Measurements from ENCODE around the gene SNTG2. TPM values are rescaled to one million over a fixed set of nuclear protein-coding genes. Genes with fewer than 3 reads are reported as not detected.

Gene SNTG2
- total RNA-seq, 1 donor from 2014 or later = not detected

DNA sequence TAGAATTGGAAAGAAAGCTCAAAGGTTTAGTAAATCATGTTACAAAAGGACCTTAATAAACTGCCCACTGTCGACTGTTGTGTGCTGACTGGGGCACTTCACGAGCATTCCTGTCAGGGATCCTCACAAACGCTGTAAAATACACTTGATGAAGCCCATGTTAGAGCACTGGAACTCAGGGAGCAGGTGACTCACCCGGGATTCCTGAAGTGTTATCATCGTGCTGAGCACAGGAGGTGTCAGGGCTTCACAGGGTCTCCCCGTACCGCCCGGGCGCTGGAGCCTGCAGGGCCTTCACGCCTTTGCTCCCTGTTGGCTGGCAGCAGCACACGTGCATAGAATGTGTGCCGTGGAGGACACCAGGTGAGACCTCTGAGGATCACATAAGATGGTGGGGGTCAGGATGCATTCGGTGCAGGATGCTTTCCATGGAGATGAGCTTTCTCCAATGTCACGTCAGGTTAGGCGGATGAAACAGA is 187.3 kb downstream of the SNTG2 start:
- Mint-ChIP-seq H3K27ac (no peak overlapping the region), H3K36me3 (ENCODE audit: low read depth) (peaks cover 2% of the 10 kb centered on the region), H3K9me3 (no peaks in the 10 kb centered on the region), H3K4me1 (peaks cover 18% of the 10 kb centered on the region), H3K4me3 (no peak overlapping the region), H3K27me3 (peaks cover 2% of the 10 kb centered on the region)
- DNase-seq = no peak
- intact Hi-C loops (cut with micrococcal nuclease) = loop anchor here (10.0 kb wide), 1 partner anchor 193 kb away; no protein-coding TSS in a partner anchor

DNA sequence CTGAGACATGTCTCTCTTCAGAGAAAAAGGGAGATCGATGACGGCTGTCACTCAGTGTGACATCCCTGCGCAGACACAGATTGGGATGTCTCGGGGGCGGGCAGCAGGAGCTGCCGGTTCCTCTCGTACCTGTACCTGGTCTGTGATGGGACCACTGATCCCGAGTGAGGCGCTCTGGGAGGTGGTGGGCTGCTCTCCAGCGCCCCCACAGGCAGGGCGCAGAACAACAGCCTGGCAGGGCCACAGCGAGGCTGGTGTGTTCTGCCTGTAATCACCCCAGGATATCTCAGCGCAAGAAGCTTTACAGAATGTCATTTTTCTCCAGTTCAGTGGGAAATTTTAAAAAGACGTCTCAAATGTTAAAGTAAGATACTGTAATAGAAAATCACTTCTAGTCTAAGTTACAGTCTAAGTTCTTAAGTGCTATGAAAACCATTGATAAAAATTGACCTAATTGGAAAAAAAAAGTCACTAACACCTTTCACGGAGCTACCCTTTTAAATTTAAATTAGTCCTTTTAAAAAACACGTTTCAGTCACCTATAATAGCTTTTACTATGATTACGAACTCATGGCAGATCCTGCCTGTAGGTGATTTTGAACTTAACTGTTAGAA is 189.8 kb downstream of the SNTG2 start:
- Mint-ChIP-seq H3K4me3 (no peak overlapping the region), H3K36me3 (ENCODE audit: low read depth) (no peaks in the 10 kb centered on the region), H3K9me3 (peaks cover 9% of the 10 kb centered on the region), H3K4me1 (peaks cover 11% of the 10 kb centered on the region), H3K27ac (no peak overlapping the region), H3K27me3 (no peaks in the 10 kb centered on the region)
- intact Hi-C loops (cut with micrococcal nuclease) = no loop called here
- DNase-seq = peak; percentile 82

DNA sequence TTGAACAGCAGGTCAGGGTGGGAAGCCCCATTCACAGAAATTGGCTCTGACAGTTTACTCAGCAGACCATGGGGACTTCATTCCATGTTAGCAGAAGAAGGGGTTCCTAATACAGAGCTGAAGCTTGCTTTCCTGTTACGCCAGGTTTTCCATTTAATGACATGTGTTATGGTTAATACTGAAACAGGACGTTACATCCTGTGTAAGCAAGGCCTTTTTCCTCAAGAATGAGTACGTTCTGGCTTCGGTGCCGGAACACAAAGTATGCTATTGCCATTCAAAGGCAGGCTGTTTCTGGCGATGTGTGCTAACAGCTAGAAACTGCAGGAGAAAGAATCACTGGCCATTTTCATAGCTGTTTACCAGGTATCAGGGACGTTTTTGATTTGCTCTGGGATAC is 190.4 kb downstream of the SNTG2 start:
- H3K9me3 Mint-ChIP-seq = peaks cover 9% of the 10 kb centered on the region
- no peak for DNase-seq
- no peak overlapping the region for H3K4me3 Mint-ChIP-seq
- intact Hi-C loops (cut with micrococcal nuclease) = no loop called here
- H3K27ac Mint-ChIP-seq = no peak overlapping the region
- no peaks in the 10 kb centered on the region for H3K36me3 Mint-ChIP-seq (ENCODE audit: low read depth)
- no peaks in the 10 kb centered on the region for H3K27me3 Mint-ChIP-seq
- peaks cover 9% of the 10 kb centered on the region for H3K4me1 Mint-ChIP-seq

DNA sequence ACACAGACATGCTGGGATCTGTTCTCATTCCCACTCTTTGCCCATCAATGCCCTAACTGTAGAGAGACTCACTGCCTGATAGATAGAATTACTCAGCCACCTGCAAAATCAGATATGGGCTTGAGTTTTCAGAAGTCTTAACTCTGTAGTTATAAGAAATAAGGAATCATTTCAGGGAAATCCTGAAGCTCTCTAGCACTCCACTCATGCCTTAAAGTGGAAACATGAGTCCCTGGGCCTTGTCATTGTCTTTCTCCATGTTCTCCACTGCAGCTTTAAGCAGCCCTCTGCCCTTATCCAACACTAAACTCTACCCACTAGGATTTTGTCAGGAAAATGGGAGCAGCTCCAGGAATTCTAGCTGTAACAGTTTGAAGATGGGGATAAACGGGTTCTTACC is 192.5 kb downstream of the SNTG2 start:
- Mint-ChIP-seq H3K27me3 (no peaks in the 10 kb centered on the region), H3K4me1 (peaks cover 3% of the 10 kb centered on the region), H3K36me3 (ENCODE audit: low read depth) (no peaks in the 10 kb centered on the region), H3K4me3 (no peak overlapping the region), H3K27ac (no peak overlapping the region), H3K9me3 (peaks cover 9% of the 10 kb centered on the region)
- intact Hi-C loops (cut with micrococcal nuclease) = no loop called here
- DNase-seq = no peak

DNA sequence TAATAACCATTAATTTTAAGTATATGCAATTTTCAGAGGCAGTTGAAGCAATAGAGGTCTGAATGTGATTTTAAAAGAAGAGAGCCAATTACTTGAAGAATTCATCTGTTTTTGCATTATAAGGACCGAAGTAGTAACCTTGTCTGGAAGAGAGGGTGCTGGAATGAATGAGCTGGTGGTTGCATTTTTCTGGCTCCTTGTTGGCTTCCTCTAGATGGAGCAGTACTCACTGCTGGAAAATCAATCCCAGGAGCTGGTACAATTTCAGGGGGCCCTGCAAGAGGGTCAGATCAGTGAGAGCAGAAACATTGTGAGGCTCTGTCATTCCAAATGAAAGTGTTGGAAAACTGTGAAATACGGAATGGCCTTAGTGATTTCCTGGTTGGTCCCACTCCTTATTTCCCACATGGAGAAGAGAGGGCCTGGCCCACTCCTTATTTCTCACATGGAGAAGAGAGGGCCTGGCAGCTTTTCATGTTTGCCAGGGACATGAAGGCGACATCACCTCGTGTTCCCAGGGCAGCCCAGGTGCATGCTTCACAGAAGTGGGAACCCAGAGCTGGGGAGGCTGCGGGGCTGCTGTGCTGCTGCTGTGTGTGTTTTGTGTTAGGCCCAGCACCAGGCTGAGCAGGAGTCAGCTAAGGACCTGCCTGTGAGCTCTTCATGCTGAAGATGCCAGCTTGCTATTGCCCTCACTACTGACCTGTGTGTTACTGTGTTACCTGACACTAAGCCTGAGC is 197.4 kb downstream of the SNTG2 start:
- H3K36me3 Mint-ChIP-seq (ENCODE audit: low read depth) = no peaks in the 10 kb centered on the region
- no peak for DNase-seq
- H3K4me1 Mint-ChIP-seq = peaks cover 2% of the 10 kb centered on the region
- H3K27ac Mint-ChIP-seq = no peak overlapping the region
- H3K9me3 Mint-ChIP-seq = peaks cover 9% of the 10 kb centered on the region
- intact Hi-C loops (cut with micrococcal nuclease) = no loop called here
- no peaks in the 10 kb centered on the region for H3K27me3 Mint-ChIP-seq
- H3K4me3 Mint-ChIP-seq = no peak overlapping the region

DNA sequence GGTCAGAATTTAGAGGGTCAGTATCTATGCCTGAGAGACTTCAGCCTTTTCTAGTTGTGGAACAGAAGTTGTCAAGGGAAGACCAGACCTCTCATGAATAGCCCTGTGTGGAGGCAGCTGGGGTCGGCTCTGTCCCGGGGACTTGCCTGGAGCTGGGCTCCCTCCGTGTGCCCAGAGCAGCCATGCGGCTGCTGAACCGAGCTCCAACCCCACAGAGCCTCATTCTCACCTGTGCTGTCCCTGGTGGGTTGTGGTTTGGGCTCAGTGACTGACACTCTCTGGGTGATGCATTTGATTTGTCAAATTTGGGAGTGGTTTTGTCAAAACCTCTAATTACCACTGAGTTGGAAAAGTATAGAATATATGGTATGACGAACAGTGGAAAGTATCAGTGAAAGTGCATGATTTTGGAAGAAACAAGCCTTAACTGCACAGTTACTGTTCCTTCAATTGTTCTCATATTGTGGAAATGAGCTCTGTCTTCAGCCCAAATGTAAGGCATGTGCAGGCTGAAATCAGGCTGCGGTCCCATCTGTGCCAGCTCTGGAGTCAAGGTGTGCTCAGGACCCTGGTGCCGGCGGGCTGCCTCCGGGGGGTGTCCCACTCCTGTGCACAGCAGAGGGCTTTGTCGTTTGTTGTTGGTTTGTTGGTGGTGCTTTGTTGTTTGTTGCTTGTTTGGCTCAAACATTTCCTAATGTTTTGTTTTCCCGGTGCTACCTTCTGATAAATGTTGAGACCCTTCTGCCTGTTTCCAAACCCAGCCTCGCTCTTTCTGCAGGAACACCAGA is 200.3 kb downstream of the SNTG2 start:
- intact Hi-C loops (cut with micrococcal nuclease) = no loop called here
- Mint-ChIP-seq H3K36me3 (ENCODE audit: low read depth) (no peaks in the 10 kb centered on the region), H3K27me3 (no peaks in the 10 kb centered on the region), H3K4me1 (peaks cover 2% of the 10 kb centered on the region), H3K4me3 (no peak overlapping the region), H3K9me3 (no peaks in the 10 kb centered on the region), H3K27ac (no peak overlapping the region)
- DNase-seq = no peak

DNA sequence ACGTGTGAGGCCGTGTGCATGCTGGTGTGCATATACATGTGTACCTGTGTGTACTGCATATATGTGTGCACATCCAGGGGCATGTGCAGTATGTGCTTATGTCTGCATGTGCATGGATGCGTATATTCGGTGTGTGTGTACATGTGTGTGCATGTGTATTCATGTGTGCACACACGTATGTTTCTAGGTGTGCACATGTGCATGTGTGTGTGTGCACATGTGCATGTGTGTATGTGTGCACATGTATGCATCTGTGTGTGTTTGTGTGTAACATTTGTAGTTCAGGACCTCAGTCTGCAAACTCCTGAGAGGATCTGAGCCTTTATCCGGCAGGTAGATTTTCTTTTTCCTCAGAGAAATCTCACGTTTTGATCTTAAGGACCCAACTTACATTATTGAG is 201.7 kb downstream of the SNTG2 start:
- Mint-ChIP-seq H3K27me3 (no peaks in the 10 kb centered on the region), H3K9me3 (no peaks in the 10 kb centered on the region), H3K36me3 (ENCODE audit: low read depth) (no peaks in the 10 kb centered on the region), H3K27ac (no peak overlapping the region), H3K4me1 (peaks cover 2% of the 10 kb centered on the region), H3K4me3 (no peak overlapping the region)
- intact Hi-C loops (cut with micrococcal nuclease) = no loop called here
- DNase-seq = no peak

DNA sequence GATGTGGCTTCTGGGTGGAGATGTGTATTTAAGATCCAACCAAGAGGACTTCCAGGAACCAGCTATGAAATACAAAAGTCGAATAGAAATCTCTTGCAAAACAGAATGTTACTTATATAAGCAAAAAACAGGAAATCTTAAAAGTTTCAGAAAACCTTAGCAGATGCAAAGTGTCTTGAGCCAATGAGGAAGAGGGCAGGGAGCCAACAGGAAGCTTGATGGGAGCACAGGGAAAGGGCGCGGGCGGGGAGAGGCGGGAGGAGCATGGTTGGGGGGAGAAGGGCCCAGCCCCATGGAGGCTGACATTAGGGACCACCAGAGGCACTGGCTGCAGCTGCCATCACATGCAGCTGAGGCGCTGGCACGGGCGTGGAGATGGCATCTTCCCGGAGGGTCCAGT is 203.3 kb downstream of the SNTG2 start:
- no peak for DNase-seq
- peaks cover 2% of the 10 kb centered on the region for H3K4me1 Mint-ChIP-seq
- no peak overlapping the region for H3K27ac Mint-ChIP-seq
- H3K27me3 Mint-ChIP-seq = no peaks in the 10 kb centered on the region
- H3K4me3 Mint-ChIP-seq = no peak overlapping the region
- intact Hi-C loops (cut with micrococcal nuclease) = no loop called here
- H3K9me3 Mint-ChIP-seq = no peaks in the 10 kb centered on the region
- H3K36me3 Mint-ChIP-seq (ENCODE audit: low read depth) = no peaks in the 10 kb centered on the region

DNA sequence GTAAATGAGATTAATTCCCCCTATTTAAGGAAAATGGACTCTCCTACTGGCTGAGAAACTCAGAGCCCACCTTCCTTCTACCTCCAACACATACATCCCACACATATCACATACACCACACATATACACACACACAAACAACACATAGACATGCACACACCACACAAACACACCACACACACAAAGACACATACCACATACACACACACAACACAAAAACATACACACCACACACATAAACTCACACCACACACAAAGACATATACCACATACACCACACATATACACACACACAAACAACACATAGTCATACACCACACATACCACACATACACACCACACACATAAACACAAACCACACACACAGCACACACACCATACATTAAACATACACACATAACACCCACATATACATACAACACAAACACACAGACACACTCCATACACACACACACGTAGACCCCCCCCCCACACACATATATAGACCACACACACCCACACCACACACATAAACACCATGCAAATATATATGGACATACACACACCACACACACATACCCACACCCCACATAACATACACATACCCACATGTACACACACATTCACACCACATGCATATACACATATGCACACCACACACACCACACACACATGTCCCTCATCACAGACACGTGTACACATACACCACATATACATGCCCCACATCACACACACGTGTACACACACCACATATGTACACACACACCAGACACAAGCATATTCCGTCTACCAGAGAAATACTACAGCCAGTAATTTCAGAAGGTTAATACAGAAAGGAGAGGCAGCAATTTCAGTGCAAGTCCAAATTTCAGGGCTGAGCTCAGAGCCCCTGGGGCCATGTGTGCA is 204.3 kb downstream of the SNTG2 start:
- Mint-ChIP-seq H3K9me3 (no peaks in the 10 kb centered on the region), H3K27me3 (no peaks in the 10 kb centered on the region), H3K4me1 (no peaks in the 10 kb centered on the region), H3K4me3 (no peak overlapping the region), H3K36me3 (ENCODE audit: low read depth) (no peaks in the 10 kb centered on the region), H3K27ac (no peak overlapping the region)
- intact Hi-C loops (cut with micrococcal nuclease) = no loop called here
- no peak for DNase-seq

DNA sequence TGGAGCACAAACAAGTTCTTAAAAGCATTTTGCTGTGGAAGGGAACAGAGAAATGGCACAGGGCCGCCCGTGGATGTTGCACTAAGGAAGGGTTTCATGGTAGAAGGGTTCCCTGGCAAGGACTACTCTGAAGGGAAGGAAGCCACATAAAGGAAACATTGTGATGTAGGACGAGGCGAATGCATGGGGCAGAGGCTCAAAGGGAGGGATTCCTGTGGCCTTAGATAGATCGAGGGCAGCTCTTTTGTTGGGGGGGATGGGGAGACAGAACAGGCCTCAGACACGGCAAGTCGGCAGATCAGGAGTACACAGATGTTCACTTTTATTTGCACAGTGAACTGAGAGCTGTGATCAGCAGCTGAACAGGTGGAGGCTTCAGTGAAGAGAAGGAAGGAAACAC is 205.4 kb downstream of the SNTG2 start:
- DNase-seq = no peak
- Mint-ChIP-seq H3K27me3 (no peaks in the 10 kb centered on the region), H3K36me3 (ENCODE audit: low read depth) (no peaks in the 10 kb centered on the region), H3K4me1 (no peaks in the 10 kb centered on the region), H3K9me3 (no peaks in the 10 kb centered on the region), H3K27ac (no peak overlapping the region), H3K4me3 (no peak overlapping the region)
- intact Hi-C loops (cut with micrococcal nuclease) = no loop called here

DNA sequence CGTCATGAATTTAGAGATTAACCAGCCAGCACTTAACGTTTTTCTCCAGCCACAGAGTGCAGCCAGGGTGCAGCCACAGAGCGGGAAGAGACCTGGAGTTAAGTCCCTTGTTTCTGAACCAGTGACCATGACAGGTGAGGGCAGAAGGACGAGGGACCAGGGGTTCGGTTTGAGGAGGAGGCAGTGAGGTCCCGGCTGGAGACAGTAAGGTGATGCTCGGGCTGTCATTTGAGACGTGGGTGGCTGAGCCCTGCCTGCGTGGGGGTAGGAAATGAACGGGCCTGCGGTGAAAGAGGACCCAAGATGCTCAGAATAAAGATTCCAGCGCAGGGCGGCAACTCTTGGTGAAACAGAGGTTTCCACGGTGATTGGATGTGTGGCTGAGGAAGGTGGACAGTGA is 205.9 kb downstream of the SNTG2 start:
- no peak overlapping the region for H3K27ac Mint-ChIP-seq
- no peak for DNase-seq
- no peaks in the 10 kb centered on the region for H3K9me3 Mint-ChIP-seq

DNA sequence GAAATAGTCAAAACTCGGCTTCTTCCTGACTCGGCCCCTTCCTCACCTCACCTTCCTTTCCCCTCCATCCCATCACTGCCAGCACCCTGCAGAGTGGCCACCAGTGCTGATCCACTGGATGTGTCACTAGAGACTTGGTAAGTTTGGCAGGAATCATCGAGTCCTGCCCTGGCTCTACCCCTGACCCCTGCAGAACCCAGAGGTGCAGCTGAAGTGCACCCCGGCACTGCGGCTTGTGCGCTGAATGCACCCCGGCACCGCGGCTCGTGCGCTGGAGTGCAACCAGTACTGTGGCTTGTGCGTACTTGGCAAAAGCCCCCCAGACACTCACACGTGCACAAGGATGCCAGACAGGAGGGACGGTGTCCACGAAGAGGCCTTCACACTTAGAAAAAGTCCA is 206.5 kb downstream of the SNTG2 start:
- Mint-ChIP-seq H3K27ac (no peak overlapping the region), H3K4me3 (no peak overlapping the region), H3K27me3 (no peaks in the 10 kb centered on the region), H3K36me3 (ENCODE audit: low read depth) (no peaks in the 10 kb centered on the region), H3K4me1 (no peaks in the 10 kb centered on the region), H3K9me3 (no peaks in the 10 kb centered on the region)
- DNase-seq = no peak
- intact Hi-C loops (cut with micrococcal nuclease) = no loop called here

More for the DNA sequence above, 205.9 kb downstream of the SNTG2 start:
- Mint-ChIP-seq H3K4me3 (no peak overlapping the region), H3K4me1 (no peaks in the 10 kb centered on the region), H3K36me3 (ENCODE audit: low read depth) (no peaks in the 10 kb centered on the region), H3K27me3 (no peaks in the 10 kb centered on the region)
- intact Hi-C loops (cut with micrococcal nuclease) = no loop called here

DNA sequence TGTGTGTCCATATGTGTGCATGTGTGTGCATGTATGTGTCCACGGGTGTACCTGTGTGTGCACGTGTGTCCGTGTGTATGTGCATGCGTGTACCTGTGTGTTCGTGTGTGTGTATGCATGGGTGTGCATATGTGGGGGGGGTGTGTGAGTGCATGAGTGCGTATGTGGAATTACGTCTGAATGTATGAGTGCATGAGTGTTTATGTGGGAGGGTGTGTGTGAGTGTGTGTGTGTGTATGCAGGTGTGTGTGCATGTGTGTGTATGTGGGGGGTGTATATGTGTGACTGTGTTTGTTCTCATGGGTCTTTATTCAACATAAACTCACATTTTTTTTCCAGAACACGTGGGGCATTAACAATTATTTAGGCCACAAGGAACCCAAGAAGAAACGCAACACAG is 208.4 kb downstream of the SNTG2 start:
- Mint-ChIP-seq H3K27me3 (no peaks in the 10 kb centered on the region), H3K9me3 (peaks cover 7% of the 10 kb centered on the region), H3K36me3 (ENCODE audit: low read depth) (peaks cover 3% of the 10 kb centered on the region), H3K4me3 (no peak overlapping the region), H3K4me1 (peaks cover 11% of the 10 kb centered on the region), H3K27ac (no peak overlapping the region)
- intact Hi-C loops (cut with micrococcal nuclease) = no loop called here
- DNase-seq = no peak
